Esophagus squamous epithelium (tissue), 5 donors: ENCODE data around the gene MBTPS2. TPM values are rescaled to one million over a fixed set of nuclear protein-coding genes. Genes with fewer than 3 reads are reported as not detected.

Experiments
- DNase-seq: peaks from one replicate; lab custom pipeline; 2025; lab: John Stamatoyannopoulos, UW
- H3K27ac ChIP-seq, 4 donors: fragments of 200-600 bp; sonication (generic); one replicate each; pipeline ENCODE4 v1.5.1; 2016 to 2019; ENCODE audit warnings: mild to moderate bottlenecking in 1 of 4
- H3K27me3 ChIP-seq, 4 donors: fragments of 200-600 bp; sonication (generic); 1 replicate in 3 of 4; 2 replicates in 1 of 4; pipeline versions ENCODE4 v1.5.1 to v1.6.0; 2017 to 2021; ENCODE audit warnings: antibody characterized with exemption in 1 of 4
- H3K36me3 ChIP-seq, 3 donors: fragments of 200-600 bp; sonication (generic); one replicate each; pipeline ENCODE4 v1.5.1; 2016 to 2019
- H3K4me1 ChIP-seq, 3 donors: fragments of 200-600 bp; sonication (generic); one replicate each; pipeline ENCODE4 v1.5.1; 2017 to 2019
- H3K4me3 ChIP-seq, 4 donors: fragments of 200-600 bp; sonication (generic); 1 replicate in 3 of 4; 2 replicates in 1 of 4; pipeline ENCODE4 v1.5.1; 2016 to 2019; ENCODE audit warnings: mild to moderate bottlenecking in 2 of 4, moderate library complexity in 1 of 4
- H3K9me3 ChIP-seq, 3 donors: fragments of 200-600 bp; sonication (generic); one replicate each; pipeline ENCODE4 v1.5.1; 2016 to 2019
- CTCF ChIP-seq, 6 experiments: fragments of 450-650 bp in 4 of 6; fragments of 200-600 bp in 2 of 6; sonication (generic) in 2 of 6; IDR thresholded peaks; one replicate each; pipeline ENCODE4 v1.5.1; 2016 to 2019; ENCODE audit warnings: antibody characterized with exemption in 6 of 6, mild to moderate bottlenecking in 4 of 6, moderate library complexity in 4 of 6
- POLR2A ChIP-seq, 4 donors: fragments of 450-650 bp; IDR thresholded peaks; one replicate each; pipeline ENCODE4 v1.6.1; 2017; ENCODE audit warnings: antibody characterized with exemption in 4 of 4, mild to moderate bottlenecking in 4 of 4, moderate library complexity in 3 of 4
- WGBS, 2 donors: methylation state at CpG; one replicate each; pipeline ENCODE4 v1.1.5; 2018; 5-methylcytosine and 5-hydroxymethylcytosine counted together
- intact Hi-C: fragments of 100-400 bp; cut with DNase I; formaldehyde crosslinking; loops from one replicate; pipeline ENCODE4 v1.15.0; 2022
- total RNA-seq, 4 donors: library from RNA; depleted of rRNA; stranded (reverse); fragments of >200 nt; gene quantifications; one replicate each; pipeline ENCODE4 v1.1.0, GENCODE V29; 2016
- donor health status: DM: yes; HTN: yes; CAD: no.

MBTPS2 gene
- total RNA-seq, 4 donors from 2014 or later = 3.0 to 7.1 (median 5.8) TPM

GRCh38 chrX:21907260-21907659 is 67.8 kb downstream of the MBTPS2 start:
- peaks cover 0 to 4% (median 0%) of the 10 kb centered on the region in 3 donors for H3K4me1 ChIP-seq
- no peaks in the 10 kb centered on the region for H3K27me3 ChIP-seq
- WGBS, 2 donors = 10 to 38% methylated on average over 1 of the region's 1 CpG
- H3K36me3 ChIP-seq = no peaks in the 10 kb centered on the region
- DNase-seq = no peak
- no peak overlapping the region for H3K27ac ChIP-seq
- H3K9me3 ChIP-seq = no peaks in the 10 kb centered on the region
- H3K4me3 ChIP-seq = no peak overlapping the region
- intact Hi-C loops = no loop called here
- TF ChIP-seq POLR2A (IDR thresholded peaks at IDR 0.05) (no peak), CTCF (IDR thresholded peaks at IDR 0.05) (no peak)

- H3K27ac ChIP-seq = no peak overlapping the region
- intact Hi-C loops = no loop called here
Observed at GRCh38 chrX:21911481-21911880, 72.1 kb downstream of the MBTPS2 start.

GRCh38 chrX:21912220-21912619 is 72.8 kb downstream of the MBTPS2 start:
- peaks cover 0 to under 1% (median 0%) of the 10 kb centered on the region in 3 donors for H3K4me1 ChIP-seq
- H3K4me3 ChIP-seq = no peak overlapping the region
- intact Hi-C loops = no loop called here
- no peak for DNase-seq
- H3K27me3 ChIP-seq = no peaks in the 10 kb centered on the region
- no peaks in the 10 kb centered on the region for H3K9me3 ChIP-seq
- H3K36me3 ChIP-seq = no peaks in the 10 kb centered on the region
- no peak overlapping the region for H3K27ac ChIP-seq
- 62 to 95% methylated on average over 1 of the region's 1 CpG for WGBS, 2 donors
- TF ChIP-seq CTCF (IDR thresholded peaks at IDR 0.05) (no peak), POLR2A (IDR thresholded peaks at IDR 0.05) (no peak)

More at GRCh38 chrX:21911481-21911880, 72.1 kb downstream of the MBTPS2 start:
- no peaks in the 10 kb centered on the region for H3K36me3 ChIP-seq
- no peaks in the 10 kb centered on the region for H3K9me3 ChIP-seq
- no peaks in the 10 kb centered on the region for H3K27me3 ChIP-seq
- no peak for TF ChIP-seq POLR2A (IDR thresholded peaks at IDR 0.05)
- TF ChIP-seq CTCF (IDR thresholded peaks at IDR 0.05) = no peak
- DNase-seq = no peak
- peaks cover 0 to 4% (median 0%) of the 10 kb centered on the region in 3 donors for H3K4me1 ChIP-seq
- no peak overlapping the region for H3K4me3 ChIP-seq
- WGBS, 2 donors = 88 to 89% methylated on average over 4 of the region's 4 CpGs

GRCh38 chrX:21912989-21913388 is 73.6 kb downstream of the MBTPS2 start:
- Histone ChIP-seq H3K27ac (no peak overlapping the region), H3K9me3 (no peaks in the 10 kb centered on the region), H3K36me3 (no peaks in the 10 kb centered on the region), H3K27me3 (no peaks in the 10 kb centered on the region), H3K4me1 (no peaks in the 10 kb centered on the region), H3K4me3 (no peak overlapping the region)
- TF ChIP-seq POLR2A (IDR thresholded peaks at IDR 0.05) (no peak), CTCF (IDR thresholded peaks at IDR 0.05) (no peak)
- intact Hi-C loops = no loop called here
- 91 to 94% methylated on average over 2 to 3 of the region's 4 CpGs for WGBS, 2 donors
- DNase-seq = no peak

- H3K9me3 ChIP-seq = no peaks in the 10 kb centered on the region
- no peaks in the 10 kb centered on the region for H3K36me3 ChIP-seq
- no peak for DNase-seq
- H3K27me3 ChIP-seq = no peaks in the 10 kb centered on the region
- no peak for TF ChIP-seq CTCF (IDR thresholded peaks at IDR 0.05)
- no peak for TF ChIP-seq POLR2A (IDR thresholded peaks at IDR 0.05)
- H3K4me1 ChIP-seq = peaks cover 0 to 12% (median 0%) of the 10 kb centered on the region in 3 donors
- H3K4me3 ChIP-seq = peak overlapping the region in 1 of 4 donors; percentile 12
- peak overlapping the region in 2 of 4 donors; percentile 2 to 33 for H3K27ac ChIP-seq
- intact Hi-C loops = no loop called here
- 61 to 71% methylated on average over 3 of the region's 3 CpGs for WGBS, 2 donors
Observed at GRCh38 chrX:21926116-21926515, 86.7 kb downstream of the MBTPS2 start.
